ENCODE results near the gene ZNF804B. TPM values are rescaled to one million over a fixed set of nuclear protein-coding genes. Genes with fewer than 3 reads are reported as not detected.

ZNF804B gene
- total RNA-seq, 3 donors from 2014 or later (not counting 1 experiment from before 2014, with no cell fraction given): not detected

GRCh38 chr7:88758381-88759229 lies 895 bp upstream of the ZNF804B start:
- Histone ChIP-seq H3K9me3 (ENCODE audit: control insufficient read depth, insufficient read depth, low read length) (no peaks in the 10 kb centered on the region), H3K27me3 (ENCODE audit: control insufficient read depth, insufficient read depth, low read length) (peaks cover 9% of the 10 kb centered on the region), H3K27ac (ENCODE audit: low read length) (no peak overlapping the region), H3K36me3 (ENCODE audit: control insufficient read depth, insufficient read depth, low read length) (no peaks in the 10 kb centered on the region), H3K4me3 (ENCODE audit: low read length) (no peak overlapping the region), H3K4me1 (ENCODE audit: control insufficient read depth, insufficient read depth, low read length) (no peaks in the 10 kb centered on the region)
- intact Hi-C loops (cut with micrococcal nuclease): no loop called here
- H3K9me3 Mint-ChIP-seq: peaks cover 4 to 9% of the 10 kb centered on the region in 2 donors
- no peak overlapping the region for H3K4me3 Mint-ChIP-seq
- no peak for ATAC-seq
- H3K27me3 Mint-ChIP-seq (ENCODE audit: low read depth in 2 of 2): peaks cover 2 to 9% of the 10 kb centered on the region in 2 donors
- WGBS (ENCODE audit: insufficient coverage): 6% methylated on average over 33 of the region's 33 CpGs
- H3K36me3 Mint-ChIP-seq: peaks cover 6% of the 10 kb centered on the region
- H3K4me1 Mint-ChIP-seq: no peaks in the 10 kb centered on the region
- no peak overlapping the region for H3K27ac Mint-ChIP-seq
- TF ChIP-seq CTCF (IDR thresholded peaks at IDR 0.05): no peak
- no peak for DNase-seq

- Histone ChIP-seq H3K27ac (ENCODE audit: low read length) (no peak overlapping the region), H3K27me3 (ENCODE audit: control insufficient read depth, insufficient read depth, low read length) (peaks cover 9% of the 10 kb centered on the region), H3K36me3 (ENCODE audit: control insufficient read depth, insufficient read depth, low read length) (no peaks in the 10 kb centered on the region), H3K4me3 (ENCODE audit: low read length) (no peak overlapping the region), H3K4me1 (ENCODE audit: control insufficient read depth, insufficient read depth, low read length) (no peaks in the 10 kb centered on the region), H3K9me3 (ENCODE audit: control insufficient read depth, insufficient read depth, low read length) (no peaks in the 10 kb centered on the region)
- intact Hi-C loops (cut with micrococcal nuclease): no loop called here
- Mint-ChIP-seq H3K9me3 (peaks cover 3 to 7% of the 10 kb centered on the region in 2 donors), H3K27ac (no peak overlapping the region), H3K4me3 (no peak overlapping the region), H3K27me3 (ENCODE audit: low read depth in 2 of 2) (peaks cover 2 to 9% of the 10 kb centered on the region in 2 donors), H3K4me1 (no peaks in the 10 kb centered on the region), H3K36me3 (peaks cover 6% of the 10 kb centered on the region)
- ATAC-seq (no peak), DNase-seq (no peak)
- no peak for TF ChIP-seq CTCF (IDR thresholded peaks at IDR 0.05)
- 17% methylated on average over 5 of the region's 6 CpGs for WGBS (ENCODE audit: insufficient coverage)
Measured at GRCh38 chr7:88760136-88760515, 626 bp downstream of the ZNF804B start.

- H3K27me3 ChIP-seq (ENCODE audit: control insufficient read depth, insufficient read depth, low read length): peaks cover 9% of the 10 kb centered on the region
- no peak for DNase-seq
- no peaks in the 10 kb centered on the region for H3K36me3 ChIP-seq (ENCODE audit: control insufficient read depth, insufficient read depth, low read length)
- no peaks in the 10 kb centered on the region for H3K4me1 ChIP-seq (ENCODE audit: control insufficient read depth, insufficient read depth, low read length)
- Mint-ChIP-seq H3K4me1 (no peaks in the 10 kb centered on the region), H3K9me3 (peaks cover 0 to 5% of the 10 kb centered on the region in 2 donors), H3K27me3 (ENCODE audit: low read depth in 2 of 2) (peaks cover 0 to 9% of the 10 kb centered on the region in 2 donors), H3K4me3 (no peak overlapping the region), H3K36me3 (peaks cover 6% of the 10 kb centered on the region), H3K27ac (no peak overlapping the region)
- ATAC-seq: no peak
- intact Hi-C loops (cut with micrococcal nuclease): no loop called here
- H3K9me3 ChIP-seq (ENCODE audit: control insufficient read depth, insufficient read depth, low read length): no peaks in the 10 kb centered on the region
- no peak overlapping the region for H3K27ac ChIP-seq (ENCODE audit: low read length)
- H3K4me3 ChIP-seq (ENCODE audit: low read length): no peak overlapping the region
- no peak for TF ChIP-seq CTCF (IDR thresholded peaks at IDR 0.05)
- 55% methylated on average over 1 of the region's 1 CpG for WGBS (ENCODE audit: insufficient coverage)
Measured at GRCh38 chr7:88761779-88762178, 2.3 kb downstream of the ZNF804B start.
